GM23248 (cell line): ENCODE results near the gene ISYNA1. TPM values are rescaled to one million over a fixed set of nuclear protein-coding genes. Genes with fewer than 3 reads are reported as not detected.

Experiments
- DNase-seq: peaks from one replicate; pipeline ENCODE4 v3.0.0-alpha.2; 2015
- H2AFZ ChIP-seq: fragments of 200-600 bp; sonication (generic); 2 replicates; pipeline ENCODE4 v1.6.1; 2016; ENCODE audit warnings: antibody characterized with exemption
- H3F3A ChIP-seq: fragments of 200-600 bp; sonication (generic); 2 replicates; pipeline ENCODE4 v1.6.1; 2016; ENCODE audit warnings: mild to moderate bottlenecking, antibody characterized with exemption, mixed run types; ENCODE audit not compliant: insufficient read depth
- H3K27ac ChIP-seq: fragments of 200-600 bp; sonication (generic); 2 replicates; pipeline ENCODE4 v1.5.1; 2016; ENCODE audit warnings: mild to moderate bottlenecking
- H3K27me3 ChIP-seq: fragments of 200-600 bp; sonication (generic); replicated peaks from 2 replicates; pipeline ENCODE4 v1.6.1; 2016; ENCODE audit warnings: mild to moderate bottlenecking; ENCODE audit not compliant: insufficient read depth
- H3K36me3 ChIP-seq: fragments of 200-600 bp; sonication (generic); 2 replicates; pipeline ENCODE4 v1.6.1; 2016; ENCODE audit warnings: low read depth, mild to moderate bottlenecking
- H3K4me1 ChIP-seq: fragments of 200-600 bp; sonication (generic); 2 replicates; pipeline ENCODE4 v1.6.1; 2016; ENCODE audit warnings: mild to moderate bottlenecking; ENCODE audit not compliant: insufficient read depth
- H3K4me2 ChIP-seq: fragments of 200-600 bp; sonication (generic); one replicate; pipeline ENCODE4 v1.6.1; 2016; ENCODE audit warnings: mild to moderate bottlenecking; ENCODE audit not compliant: unreplicated experiment
- H3K4me3 ChIP-seq: fragments of 200-600 bp; sonication (generic); 2 replicates; pipeline ENCODE4 v1.5.1; 2016; ENCODE audit warnings: mild to moderate bottlenecking
- H3K79me2 ChIP-seq: fragments of 200-600 bp; sonication (generic); 2 replicates; pipeline ENCODE4 v1.6.1; 2016; ENCODE audit warnings: mild to moderate bottlenecking; ENCODE audit not compliant: insufficient read depth
- H3K9ac ChIP-seq: fragments of 200-600 bp; sonication (generic); 2 replicates; pipeline ENCODE4 v1.6.1; 2016; ENCODE audit warnings: mild to moderate bottlenecking
- H3K9me2 ChIP-seq: fragments of 200-600 bp; sonication (generic); 2 replicates; pipeline ENCODE4 v1.6.1; 2016; ENCODE audit warnings: mixed run types, mild to moderate bottlenecking, moderate library complexity; ENCODE audit not compliant: insufficient read depth
- H3K9me3 ChIP-seq: fragments of 200-600 bp; sonication (generic); one replicate; pipeline ENCODE4 v1.6.1; 2017; ENCODE audit warnings: low read depth
- H4K20me1 ChIP-seq: fragments of 200-600 bp; sonication (generic); 2 replicates; pipeline ENCODE4 v1.6.0; 2016; ENCODE audit not compliant: insufficient read depth
- EZH2 ChIP-seq: fragments of 200-600 bp; sonication (generic); IDR thresholded peaks from 2 replicates; pipeline ENCODE4 v1.6.1; 2018; ENCODE audit warnings: antibody characterized with exemption, mild to moderate bottlenecking; ENCODE audit not compliant: insufficient read depth, poor library complexity, severe bottlenecking
- EZH2phosphoT487 ChIP-seq: fragments of 200-600 bp; sonication (generic); IDR thresholded peaks from 2 replicates; pipeline ENCODE4 v1.6.1; 2018; ENCODE audit warnings: antibody characterized with exemption, moderate library complexity, mild to moderate bottlenecking, low read depth; ENCODE audit not compliant: insufficient read depth
- WGBS, 2 experiments: methylation state at CpG; one replicate each; pipeline ENCODE4 v1.1.6; 2015 to 2017; ENCODE audit warnings: low lambda C conversion rate in 2 of 2, low coverage in 1 of 2; ENCODE audit errors: missing lambda C conversion rate in 2 of 2; 5-methylcytosine and 5-hydroxymethylcytosine counted together
- in situ Hi-C: fragments of 300-500 bp; cut with MboI; formaldehyde crosslinking; loops from 2 replicates; pipeline ENCODE4 v1.15.0; 2020
- polyA plus RNA-seq: library from polyadenylated mRNA; unstranded; fragments of >200 nt; fragmentation: Nextera tagmentation; extraction: Ambion mirVana; gene quantifications from 2 replicates; pipeline ENCODE4 v1.2.1, GENCODE V29; 2016
- total RNA-seq: library from RNA; depleted of rRNA; stranded (reverse); fragments of >200 nt; shearing (Covaris generic); gene quantifications from 2 replicates; pipeline ENCODE4 v1.2.3, GENCODE V29; 2014

ISYNA1 gene
- total and polyA plus RNA-seq, 2 experiments from 2014 or later: 5.5 to 17.2 TPM

GRCh38 chr19:18401580-18402112, 36.3 kb downstream of the ISYNA1 start:
- Histone ChIP-seq H3K36me3 (no peaks in the 10 kb centered on the region), H3K4me3 (no peak overlapping the region), H4K20me1 (no peaks in the 10 kb centered on the region), H2AFZ (no peak overlapping the region), H3K79me2 (no peaks in the 10 kb centered on the region), H3K9me2 (no peaks in the 10 kb centered on the region), H3K27me3 (no peaks in the 10 kb centered on the region), H3K9me3 (no peaks in the 10 kb centered on the region), H3F3A (peaks cover 13% of the 10 kb centered on the region), H3K27ac (no peak overlapping the region), H3K9ac (no peak overlapping the region), H3K4me1 (peaks cover 6% of the 10 kb centered on the region), H3K4me2 (no peak overlapping the region)
- DNase-seq: peak; percentile 77
- TF ChIP-seq EZH2phosphoT487 (no peak), EZH2 (no peak)
- in situ Hi-C loops: loop anchor here (5.0 kb wide), 1 partner anchor 49 kb away; no protein-coding TSS in a partner anchor
- 59 to 60% methylated on average over 7 of the region's 7 CpGs for WGBS, 2 experiments

GRCh38 chr19:18399008-18399407, 38.9 kb downstream of the ISYNA1 start:
- peak; percentile 87 for DNase-seq
- no peaks in the 10 kb centered on the region for H4K20me1 ChIP-seq
- no peak overlapping the region for H2AFZ ChIP-seq
- H3K27me3 ChIP-seq: no peaks in the 10 kb centered on the region
- H3K27ac ChIP-seq: peak overlapping the region; percentile 52
- H3K4me1 ChIP-seq: peaks cover 6% of the 10 kb centered on the region
- H3K9me2 ChIP-seq: no peaks in the 10 kb centered on the region
- H3K79me2 ChIP-seq: no peaks in the 10 kb centered on the region
- TF ChIP-seq EZH2 (no peak), EZH2phosphoT487 (no peak)
- 3 to 7% methylated on average over 6 of the region's 6 CpGs for WGBS, 2 experiments
- in situ Hi-C loops: no loop called here
- H3K4me3 ChIP-seq: no peak overlapping the region
- no peaks in the 10 kb centered on the region for H3K9me3 ChIP-seq
- H3F3A ChIP-seq: peaks cover 13% of the 10 kb centered on the region
- H3K36me3 ChIP-seq: no peaks in the 10 kb centered on the region
- peak overlapping the region; percentile 19 for H3K4me2 ChIP-seq
- no peak overlapping the region for H3K9ac ChIP-seq

GRCh38 chr19:18397242-18398202, 40.4 kb downstream of the ISYNA1 start, which contains the start of gene LRRC25:
TSS of gene LRRC25 (minus strand) at chr19:18397622. CDS start at chr19:18396963, 659 bp downstream.
- in situ Hi-C loops: no loop called here
- no peak for TF ChIP-seq EZH2phosphoT487
- TF ChIP-seq EZH2: no peak
- Histone ChIP-seq H4K20me1 (no peaks in the 10 kb centered on the region), H3K9me2 (no peaks in the 10 kb centered on the region), H3K9me3 (no peaks in the 10 kb centered on the region), H3K27ac (no peak within 1 kb of the TSS), H3F3A (peaks cover 13% of the 10 kb centered on the region), H3K9ac (no peak within 1 kb of the TSS), H3K4me3 (no peak within 1 kb of the TSS), H3K4me2 (no peak within 1 kb of the TSS), H3K79me2 (no peaks in the 10 kb centered on the region), H3K36me3 (no peaks in the 10 kb centered on the region), H3K4me1 (peaks cover 6% of the 10 kb centered on the region), H3K27me3 (no peaks in the 10 kb centered on the region), H2AFZ (no peak within 1 kb of the TSS)
- DNase-seq: no peak
- 43 to 48% methylated on average over 33 of the region's 33 CpGs for WGBS, 2 experiments

GRCh38 chr19:18396471-18397241, 41.3 kb downstream of the ISYNA1 start:
- Histone ChIP-seq H3K79me2 (no peaks in the 10 kb centered on the region), H3K27ac (no peak overlapping the region), H3K36me3 (no peaks in the 10 kb centered on the region), H3K4me1 (peaks cover 6% of the 10 kb centered on the region), H3K27me3 (no peaks in the 10 kb centered on the region), H2AFZ (no peak overlapping the region), H4K20me1 (no peaks in the 10 kb centered on the region), H3K9me3 (no peaks in the 10 kb centered on the region), H3K4me3 (no peak overlapping the region), H3F3A (peaks cover 13% of the 10 kb centered on the region), H3K4me2 (no peak overlapping the region), H3K9ac (no peak overlapping the region), H3K9me2 (no peaks in the 10 kb centered on the region)
- in situ Hi-C loops: no loop called here
- no peak for DNase-seq
- TF ChIP-seq EZH2 (no peak), EZH2phosphoT487 (no peak)
- WGBS, 2 experiments: 70 to 77% methylated on average over 36 of the region's 37 CpGs
